ENCODE results near the gene TMCC3. TPM values are rescaled to one million over a fixed set of nuclear protein-coding genes. Genes with fewer than 3 reads are reported as not detected.

TMCC3 gene
- total RNA-seq, 2 experiments from 2014 or later: 0.05 TPM; not detected in 1

GRCh38 chr12:94589591-94590001 lies 60.8 kb downstream of the TMCC3 start:
- Mint-ChIP-seq H3K27ac (no peak overlapping the region), H3K4me1 (ENCODE audit: low read depth) (peaks cover 2% of the 10 kb centered on the region), H3K27me3 (ENCODE audit: low read depth) (no peaks in the 10 kb centered on the region), H3K4me3 (no peak overlapping the region), H3K36me3 (ENCODE audit: low read depth) (no peaks in the 10 kb centered on the region), H3K9me3 (no peaks in the 10 kb centered on the region)
- intact Hi-C loops (cut with micrococcal nuclease): no loop called here
- DNase-seq: no peak
- CTCF ChIA-PET: interaction anchor here (0.6 kb wide), 1 partner anchor 25 kb away, joined by 3 read pairs; no protein-coding TSS in a partner anchor

GRCh38 chr12:94588346-94588745 lies 62.0 kb downstream of the TMCC3 start:
- intact Hi-C loops (cut with micrococcal nuclease): no loop called here
- CTCF ChIA-PET: no interaction called here

GRCh38 chr12:94587266-94588241 lies 62.8 kb downstream of the TMCC3 start:
- Mint-ChIP-seq H3K4me3 (no peak overlapping the region), H3K27ac (no peak overlapping the region), H3K4me1 (ENCODE audit: low read depth) (peaks cover 2% of the 10 kb centered on the region), H3K9me3 (no peaks in the 10 kb centered on the region), H3K36me3 (ENCODE audit: low read depth) (no peaks in the 10 kb centered on the region), H3K27me3 (ENCODE audit: low read depth) (no peaks in the 10 kb centered on the region)
- no peak for DNase-seq
- intact Hi-C loops (cut with micrococcal nuclease): no loop called here
- CTCF ChIA-PET: no interaction called here

More at GRCh38 chr12:94588346-94588745, 62.0 kb downstream of the TMCC3 start:
- Mint-ChIP-seq H3K9me3 (no peaks in the 10 kb centered on the region), H3K36me3 (ENCODE audit: low read depth) (no peaks in the 10 kb centered on the region), H3K4me3 (no peak overlapping the region), H3K4me1 (ENCODE audit: low read depth) (peaks cover 2% of the 10 kb centered on the region), H3K27ac (no peak overlapping the region), H3K27me3 (ENCODE audit: low read depth) (no peaks in the 10 kb centered on the region)
- no peak for DNase-seq

GRCh38 chr12:94586589-94587259 lies 63.6 kb downstream of the TMCC3 start:
- Mint-ChIP-seq H3K9me3 (no peaks in the 10 kb centered on the region), H3K27me3 (ENCODE audit: low read depth) (no peaks in the 10 kb centered on the region), H3K27ac (no peak overlapping the region), H3K4me1 (ENCODE audit: low read depth) (peaks cover 2% of the 10 kb centered on the region), H3K36me3 (ENCODE audit: low read depth) (no peaks in the 10 kb centered on the region), H3K4me3 (no peak overlapping the region)
- intact Hi-C loops (cut with micrococcal nuclease): no loop called here
- DNase-seq: no peak
- CTCF ChIA-PET: interaction anchor here (0.6 to 0.7 kb wide), 2 partner anchors 13 to 17 kb away, joined by 3 read pairs; no protein-coding TSS in a partner anchor

GRCh38 chr12:94585626-94586025 lies 64.7 kb downstream of the TMCC3 start:
- no peak overlapping the region for H3K27ac Mint-ChIP-seq
- DNase-seq: no peak
- peaks cover 2% of the 10 kb centered on the region for H3K4me1 Mint-ChIP-seq (ENCODE audit: low read depth)
- CTCF ChIA-PET: interaction anchor here (0.6 kb wide), 1 partner anchor 1005 kb away, joined by 4 read pairs; no protein-coding TSS in a partner anchor
- no peaks in the 10 kb centered on the region for H3K36me3 Mint-ChIP-seq (ENCODE audit: low read depth)
- H3K27me3 Mint-ChIP-seq (ENCODE audit: low read depth): no peaks in the 10 kb centered on the region
- intact Hi-C loops (cut with micrococcal nuclease): no loop called here
- H3K4me3 Mint-ChIP-seq: no peak overlapping the region
- no peaks in the 10 kb centered on the region for H3K9me3 Mint-ChIP-seq

- H3K27me3 Mint-ChIP-seq (ENCODE audit: low read depth): no peaks in the 10 kb centered on the region
- no peaks in the 10 kb centered on the region for H3K9me3 Mint-ChIP-seq
- no peaks in the 10 kb centered on the region for H3K36me3 Mint-ChIP-seq (ENCODE audit: low read depth)
- peaks cover 2% of the 10 kb centered on the region for H3K4me1 Mint-ChIP-seq (ENCODE audit: low read depth)
- intact Hi-C loops (cut with micrococcal nuclease): no loop called here
- no peak for DNase-seq
- CTCF ChIA-PET: no interaction called here
- H3K27ac Mint-ChIP-seq: no peak overlapping the region
- no peak overlapping the region for H3K4me3 Mint-ChIP-seq
Measured at GRCh38 chr12:94584377-94584776, 66.0 kb downstream of the TMCC3 start.

- Mint-ChIP-seq H3K27me3 (ENCODE audit: low read depth) (no peaks in the 10 kb centered on the region), H3K27ac (no peak overlapping the region), H3K36me3 (ENCODE audit: low read depth) (no peaks in the 10 kb centered on the region), H3K9me3 (no peaks in the 10 kb centered on the region), H3K4me1 (ENCODE audit: low read depth) (peaks cover 2% of the 10 kb centered on the region), H3K4me3 (no peak overlapping the region)
- CTCF ChIA-PET: no interaction called here
- DNase-seq: no peak
- intact Hi-C loops (cut with micrococcal nuclease): no loop called here
Measured at GRCh38 chr12:94582591-94582990, 67.8 kb downstream of the TMCC3 start.

GRCh38 chr12:94575645-94576403 lies 74.5 kb downstream of the TMCC3 start:
- peaks cover 3% of the 10 kb centered on the region for H3K27me3 Mint-ChIP-seq (ENCODE audit: low read depth)
- H3K9me3 Mint-ChIP-seq: no peaks in the 10 kb centered on the region
- H3K27ac Mint-ChIP-seq: no peak overlapping the region
- no peaks in the 10 kb centered on the region for H3K36me3 Mint-ChIP-seq (ENCODE audit: low read depth)
- intact Hi-C loops (cut with micrococcal nuclease): no loop called here
- no peaks in the 10 kb centered on the region for H3K4me1 Mint-ChIP-seq (ENCODE audit: low read depth)
- no peak overlapping the region for H3K4me3 Mint-ChIP-seq
- CTCF ChIA-PET: no interaction called here
- no peak for DNase-seq

GRCh38 chr12:94575024-94575423 lies 75.3 kb downstream of the TMCC3 start:
- CTCF ChIA-PET: no interaction called here
- Mint-ChIP-seq H3K4me1 (ENCODE audit: low read depth) (no peaks in the 10 kb centered on the region), H3K27ac (no peak overlapping the region), H3K4me3 (no peak overlapping the region), H3K27me3 (ENCODE audit: low read depth) (peaks cover 3% of the 10 kb centered on the region), H3K9me3 (no peaks in the 10 kb centered on the region), H3K36me3 (ENCODE audit: low read depth) (no peaks in the 10 kb centered on the region)
- intact Hi-C loops (cut with micrococcal nuclease): no loop called here
- no peak for DNase-seq

GRCh38 chr12:94571556-94571955 lies 78.8 kb downstream of the TMCC3 start:
- Mint-ChIP-seq H3K4me1 (ENCODE audit: low read depth) (peaks cover 2% of the 10 kb centered on the region), H3K27me3 (ENCODE audit: low read depth) (peaks cover 6% of the 10 kb centered on the region), H3K27ac (no peak overlapping the region), H3K36me3 (ENCODE audit: low read depth) (no peaks in the 10 kb centered on the region), H3K4me3 (no peak overlapping the region), H3K9me3 (no peaks in the 10 kb centered on the region)
- no peak for DNase-seq
- CTCF ChIA-PET: interaction anchor here (0.6 kb wide), 1 partner anchor 44 kb away, joined by 5 read pairs; no protein-coding TSS in a partner anchor
- intact Hi-C loops (cut with micrococcal nuclease): no loop called here

GRCh38 chr12:94570161-94570560 lies 80.2 kb downstream of the TMCC3 start:
- CTCF ChIA-PET: no interaction called here
- Mint-ChIP-seq H3K4me1 (ENCODE audit: low read depth) (peaks cover 2% of the 10 kb centered on the region), H3K27ac (no peak overlapping the region), H3K36me3 (ENCODE audit: low read depth) (no peaks in the 10 kb centered on the region), H3K4me3 (no peak overlapping the region), H3K27me3 (ENCODE audit: low read depth) (peaks cover 6% of the 10 kb centered on the region), H3K9me3 (no peaks in the 10 kb centered on the region)
- intact Hi-C loops (cut with micrococcal nuclease): no loop called here
- no peak for DNase-seq

GRCh38 chr12:94567761-94568160 lies 82.6 kb downstream of the TMCC3 start:
- peaks cover 6% of the 10 kb centered on the region for H3K27me3 Mint-ChIP-seq (ENCODE audit: low read depth)
- H3K4me3 Mint-ChIP-seq: no peak overlapping the region
- no peaks in the 10 kb centered on the region for H3K9me3 Mint-ChIP-seq
- peaks cover 2% of the 10 kb centered on the region for H3K4me1 Mint-ChIP-seq (ENCODE audit: low read depth)
- no peaks in the 10 kb centered on the region for H3K36me3 Mint-ChIP-seq (ENCODE audit: low read depth)
- no peak overlapping the region for H3K27ac Mint-ChIP-seq
- no peak for DNase-seq
- intact Hi-C loops (cut with micrococcal nuclease): no loop called here
- CTCF ChIA-PET: no interaction called here

Data from activated naive CD4-positive, alpha-beta T cell treated with anti-CD3 and anti-CD28 coated beads for 36 hours (primary cell).